ENCODE results near the gene FGF19.

Gene FGF19

DNA sequence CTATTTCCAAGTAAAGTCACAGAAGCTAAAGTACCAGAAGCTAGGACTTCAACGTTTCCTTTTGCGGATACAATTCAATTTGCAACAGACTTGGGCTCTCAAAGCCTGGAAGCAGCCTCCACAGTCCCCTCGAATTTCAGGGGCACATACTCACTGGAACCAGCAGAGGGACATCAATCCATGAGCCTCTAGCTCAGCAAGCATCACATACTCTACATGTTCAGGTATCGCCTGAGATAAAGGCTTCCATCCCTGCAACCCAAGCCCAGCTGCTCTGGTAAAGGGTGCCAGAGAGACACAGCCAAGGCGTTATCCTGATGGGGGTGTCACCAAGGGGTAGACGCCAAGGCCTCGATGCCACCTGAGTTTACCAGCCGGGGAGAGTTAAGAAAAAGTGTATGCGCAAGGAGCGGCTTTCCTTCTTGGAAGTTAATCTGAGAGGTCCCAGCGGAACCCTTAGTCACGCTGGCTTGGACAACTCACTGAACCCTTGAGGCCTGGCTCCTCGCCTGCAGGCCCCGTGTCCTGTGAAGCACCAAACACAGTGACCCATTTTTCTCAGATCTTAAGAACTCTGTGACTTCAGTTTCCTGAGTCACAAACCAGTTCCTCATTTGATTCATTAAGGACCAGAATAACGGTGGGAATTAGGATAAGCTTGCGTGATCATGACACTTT is 41.7 kb downstream of the FGF19 start:
- Histone ChIP-seq H3K79me2 (ENCODE audit: control insufficient read depth, insufficient read depth, low read length, poor library complexity) (no peaks in the 10 kb centered on the region), H3K4ac (ENCODE audit: low read depth, low read length) (no peak overlapping the region), H3K36me3 (ENCODE audit: control insufficient read depth in 1 of 2, insufficient read depth in 2 of 2, low read length in 2 of 2) (peaks cover 23 to 35% of the 10 kb centered on the region in 2 experiments), H4K8ac (ENCODE audit: low read depth, low read length) (no peak overlapping the region), H3K79me1 (ENCODE audit: low read length) (peaks cover 5% of the 10 kb centered on the region), H3K14ac (ENCODE audit: low read length) (no peak overlapping the region), H3K4me2 (ENCODE audit: low read length) (no peak overlapping the region), H3K4me1 (ENCODE audit: control insufficient read depth in 1 of 2, insufficient read depth in 2 of 2, low read length in 2 of 2) (peaks cover 14% of the 10 kb centered on the region in 2 experiments), H4K91ac (ENCODE audit: low read depth, low read length) (no peak overlapping the region), H2BK120ac (ENCODE audit: insufficient read depth, low read length, poor library complexity) (no peak overlapping the region), H3K9ac (ENCODE audit: low read length) (no peak overlapping the region), H3K23ac (ENCODE audit: low read length) (no peak overlapping the region), H3K27me3 (ENCODE audit: insufficient read depth, low read length) (no peaks in the 10 kb centered on the region), H3K18ac (ENCODE audit: low read length) (no peak overlapping the region), H3K4me3 (ENCODE audit: low read depth, low read length) (no peak overlapping the region), H2BK5ac (ENCODE audit: low read depth, low read length, poor library complexity) (no peak overlapping the region), H4K12ac (ENCODE audit: low read depth, low read length) (no peak overlapping the region), H3K9me3 (ENCODE audit: insufficient read depth, low read depth, low read length) (peaks cover 3% of the 10 kb centered on the region), H2BK12ac (ENCODE audit: low read length) (no peak overlapping the region), H2AK5ac (ENCODE audit: low read length) (no peak overlapping the region), H2AFZ (ENCODE audit: insufficient read depth, low read length, poor library complexity) (no peak overlapping the region), H3K27ac (ENCODE audit: low read depth, low read length) (no peak overlapping the region)
- no CpG with 5 or more reads among the region's 16 CpGs for WGBS (ENCODE audit: extremely low coverage, insufficient coverage, insufficient read length)
- no peak for DNase-seq

DNA sequence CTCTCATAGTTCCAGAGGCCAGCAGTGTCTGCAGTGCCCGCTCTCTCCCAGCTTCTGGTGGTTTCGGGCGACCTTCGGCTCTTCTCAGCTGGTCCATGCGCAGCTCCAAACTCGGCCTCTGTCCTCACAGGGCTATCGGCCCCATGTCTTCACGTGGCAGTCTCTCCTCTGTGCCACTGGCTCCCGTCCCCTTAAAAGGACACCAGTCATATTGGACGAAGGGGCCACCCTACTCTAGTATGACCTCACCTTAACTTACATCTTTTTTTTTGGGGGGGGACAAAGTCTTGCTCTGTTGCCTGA is 42.5 kb downstream of the FGF19 start:
- Histone ChIP-seq H4K8ac (ENCODE audit: low read depth, low read length) (no peak overlapping the region), H3K4ac (ENCODE audit: low read depth, low read length) (no peak overlapping the region), H3K23ac (ENCODE audit: low read length) (no peak overlapping the region), H2BK12ac (ENCODE audit: low read length) (no peak overlapping the region), H2AFZ (ENCODE audit: insufficient read depth, low read length, poor library complexity) (no peak overlapping the region), H3K4me2 (ENCODE audit: low read length) (no peak overlapping the region), H2BK5ac (ENCODE audit: low read depth, low read length, poor library complexity) (no peak overlapping the region), H3K27me3 (ENCODE audit: insufficient read depth, low read length) (no peaks in the 10 kb centered on the region), H3K4me3 (ENCODE audit: low read depth, low read length) (no peak overlapping the region), H2AK5ac (ENCODE audit: low read length) (no peak overlapping the region), H3K79me2 (ENCODE audit: control insufficient read depth, insufficient read depth, low read length, poor library complexity) (no peaks in the 10 kb centered on the region), H3K14ac (ENCODE audit: low read length) (no peak overlapping the region), H3K4me1 (ENCODE audit: control insufficient read depth in 1 of 2, insufficient read depth in 2 of 2, low read length in 2 of 2) (peaks cover 14% of the 10 kb centered on the region in 2 experiments), H3K79me1 (ENCODE audit: low read length) (peaks cover 5% of the 10 kb centered on the region), H3K9me3 (ENCODE audit: insufficient read depth, low read depth, low read length) (peaks cover 3% of the 10 kb centered on the region), H3K36me3 (ENCODE audit: control insufficient read depth in 1 of 2, insufficient read depth in 2 of 2, low read length in 2 of 2) (peaks cover 17 to 29% of the 10 kb centered on the region in 2 experiments), H4K91ac (ENCODE audit: low read depth, low read length) (no peak overlapping the region), H4K12ac (ENCODE audit: low read depth, low read length) (no peak overlapping the region), H3K9ac (ENCODE audit: low read length) (no peak overlapping the region), H3K27ac (ENCODE audit: low read depth, low read length) (no peak overlapping the region), H3K18ac (ENCODE audit: low read length) (no peak overlapping the region), H2BK120ac (ENCODE audit: insufficient read depth, low read length, poor library complexity) (no peak overlapping the region)
- WGBS (ENCODE audit: extremely low coverage, insufficient coverage, insufficient read length): no CpG with 5 or more reads among the region's 10 CpGs
- DNase-seq: no peak

DNA sequence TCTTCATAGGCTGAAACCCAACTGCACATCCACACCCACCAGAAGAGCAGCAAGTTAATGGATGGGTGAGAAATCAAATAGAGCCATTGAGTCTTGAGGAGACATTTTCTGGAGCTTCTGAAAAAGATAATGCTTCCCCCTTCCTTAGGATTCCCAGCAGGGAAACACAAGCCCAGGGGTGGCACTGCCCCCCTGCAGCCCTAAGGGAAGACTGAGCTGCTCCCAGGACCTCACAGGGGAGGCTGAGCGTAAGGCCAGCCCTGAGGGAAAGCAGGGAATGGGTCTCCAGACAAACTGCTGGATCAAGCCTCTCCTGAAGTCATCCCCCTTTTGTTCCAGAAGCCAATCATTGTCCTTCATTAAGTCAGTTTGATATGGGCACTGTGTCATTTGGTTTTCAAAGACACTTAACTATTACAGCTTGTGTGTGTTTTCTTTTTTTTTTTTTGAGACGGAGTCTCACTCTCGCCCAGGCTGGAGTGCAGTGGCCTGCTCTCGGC is 43.8 kb downstream of the FGF19 start:
- Histone ChIP-seq H3K4ac (ENCODE audit: low read depth, low read length) (no peak overlapping the region), H4K91ac (ENCODE audit: low read depth, low read length) (no peak overlapping the region), H3K27ac (ENCODE audit: low read depth, low read length) (no peak overlapping the region), H4K12ac (ENCODE audit: low read depth, low read length) (no peak overlapping the region), H2BK5ac (ENCODE audit: low read depth, low read length, poor library complexity) (no peak overlapping the region), H3K27me3 (ENCODE audit: insufficient read depth, low read length) (no peaks in the 10 kb centered on the region), H3K79me2 (ENCODE audit: control insufficient read depth, insufficient read depth, low read length, poor library complexity) (no peaks in the 10 kb centered on the region), H3K9ac (ENCODE audit: low read length) (no peak overlapping the region), H3K9me3 (ENCODE audit: insufficient read depth, low read depth, low read length) (peaks cover 3% of the 10 kb centered on the region), H3K23ac (ENCODE audit: low read length) (no peak overlapping the region), H3K4me1 (ENCODE audit: control insufficient read depth in 1 of 2, insufficient read depth in 2 of 2, low read length in 2 of 2) (peaks cover 14% of the 10 kb centered on the region in 2 experiments), H3K18ac (ENCODE audit: low read length) (no peak overlapping the region), H3K4me3 (ENCODE audit: low read depth, low read length) (no peak overlapping the region), H3K4me2 (ENCODE audit: low read length) (no peak overlapping the region), H2BK120ac (ENCODE audit: insufficient read depth, low read length, poor library complexity) (no peak overlapping the region), H2BK12ac (ENCODE audit: low read length) (no peak overlapping the region), H4K8ac (ENCODE audit: low read depth, low read length) (no peak overlapping the region), H2AFZ (ENCODE audit: insufficient read depth, low read length, poor library complexity) (no peak overlapping the region), H2AK5ac (ENCODE audit: low read length) (no peak overlapping the region), H3K36me3 (ENCODE audit: control insufficient read depth in 1 of 2, insufficient read depth in 2 of 2, low read length in 2 of 2) (peaks cover 10 to 22% of the 10 kb centered on the region in 2 experiments), H3K14ac (ENCODE audit: low read length) (no peak overlapping the region), H3K79me1 (ENCODE audit: low read length) (peaks cover 5% of the 10 kb centered on the region)
- DNase-seq: no peak
- WGBS (ENCODE audit: extremely low coverage, insufficient coverage, insufficient read length): no CpG with 5 or more reads among the region's 4 CpGs

DNA sequence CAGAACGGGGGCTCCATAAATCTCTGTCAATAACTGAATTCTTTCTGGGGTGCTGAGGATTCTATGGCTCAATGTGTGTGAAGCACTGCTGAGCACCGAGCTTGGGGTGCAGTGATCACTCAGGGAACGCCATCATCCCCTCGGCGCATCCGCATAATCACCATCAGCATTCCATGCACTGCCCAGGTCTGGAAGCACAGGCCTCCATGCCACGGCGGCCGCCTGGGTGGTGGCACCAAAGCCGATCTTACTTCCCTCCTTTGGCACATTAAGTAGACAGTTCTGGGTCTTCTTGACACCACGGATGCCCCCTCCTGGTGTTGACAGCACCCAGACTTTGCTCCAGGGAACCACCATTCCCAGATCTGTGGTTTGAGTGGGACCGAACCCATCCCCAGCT is 44.2 kb downstream of the FGF19 start:
- Histone ChIP-seq H2BK12ac (ENCODE audit: low read length) (no peak overlapping the region), H3K4me2 (ENCODE audit: low read length) (no peak overlapping the region), H3K27me3 (ENCODE audit: insufficient read depth, low read length) (no peaks in the 10 kb centered on the region), H3K14ac (ENCODE audit: low read length) (no peak overlapping the region), H2AFZ (ENCODE audit: insufficient read depth, low read length, poor library complexity) (no peak overlapping the region), H3K4me3 (ENCODE audit: low read depth, low read length) (no peak overlapping the region), H3K4ac (ENCODE audit: low read depth, low read length) (no peak overlapping the region), H4K8ac (ENCODE audit: low read depth, low read length) (no peak overlapping the region), H2BK120ac (ENCODE audit: insufficient read depth, low read length, poor library complexity) (no peak overlapping the region), H3K27ac (ENCODE audit: low read depth, low read length) (no peak overlapping the region), H3K23ac (ENCODE audit: low read length) (no peak overlapping the region), H3K36me3 (ENCODE audit: control insufficient read depth in 1 of 2, insufficient read depth in 2 of 2, low read length in 2 of 2) (peaks cover 6 to 17% of the 10 kb centered on the region in 2 experiments), H2BK5ac (ENCODE audit: low read depth, low read length, poor library complexity) (no peak overlapping the region), H2AK5ac (ENCODE audit: low read length) (no peak overlapping the region), H3K9ac (ENCODE audit: low read length) (no peak overlapping the region), H3K79me2 (ENCODE audit: control insufficient read depth, insufficient read depth, low read length, poor library complexity) (no peaks in the 10 kb centered on the region), H3K4me1 (ENCODE audit: control insufficient read depth in 1 of 2, insufficient read depth in 2 of 2, low read length in 2 of 2) (peaks cover 14% of the 10 kb centered on the region in 2 experiments), H3K18ac (ENCODE audit: low read length) (no peak overlapping the region), H3K79me1 (ENCODE audit: low read length) (peaks cover 5% of the 10 kb centered on the region), H4K91ac (ENCODE audit: low read depth, low read length) (no peak overlapping the region), H4K12ac (ENCODE audit: low read depth, low read length) (no peak overlapping the region), H3K9me3 (ENCODE audit: insufficient read depth, low read depth, low read length) (peaks cover 3% of the 10 kb centered on the region)
- no CpG with 5 or more reads among the region's 12 CpGs for WGBS (ENCODE audit: extremely low coverage, insufficient coverage, insufficient read length)
- DNase-seq: no peak
